Measurements from ENCODE around the gene RBM39. TPM values are rescaled to one million over a fixed set of nuclear protein-coding genes. Genes with fewer than 3 reads are reported as not detected.

The RBM39 gene
- total and polyA plus RNA-seq, 9 of the 15 experiments (the other 6 are each of a cell fraction or from before 2014, with no cell fraction given): 143 to 319 (median 228) TPM

DNA sequence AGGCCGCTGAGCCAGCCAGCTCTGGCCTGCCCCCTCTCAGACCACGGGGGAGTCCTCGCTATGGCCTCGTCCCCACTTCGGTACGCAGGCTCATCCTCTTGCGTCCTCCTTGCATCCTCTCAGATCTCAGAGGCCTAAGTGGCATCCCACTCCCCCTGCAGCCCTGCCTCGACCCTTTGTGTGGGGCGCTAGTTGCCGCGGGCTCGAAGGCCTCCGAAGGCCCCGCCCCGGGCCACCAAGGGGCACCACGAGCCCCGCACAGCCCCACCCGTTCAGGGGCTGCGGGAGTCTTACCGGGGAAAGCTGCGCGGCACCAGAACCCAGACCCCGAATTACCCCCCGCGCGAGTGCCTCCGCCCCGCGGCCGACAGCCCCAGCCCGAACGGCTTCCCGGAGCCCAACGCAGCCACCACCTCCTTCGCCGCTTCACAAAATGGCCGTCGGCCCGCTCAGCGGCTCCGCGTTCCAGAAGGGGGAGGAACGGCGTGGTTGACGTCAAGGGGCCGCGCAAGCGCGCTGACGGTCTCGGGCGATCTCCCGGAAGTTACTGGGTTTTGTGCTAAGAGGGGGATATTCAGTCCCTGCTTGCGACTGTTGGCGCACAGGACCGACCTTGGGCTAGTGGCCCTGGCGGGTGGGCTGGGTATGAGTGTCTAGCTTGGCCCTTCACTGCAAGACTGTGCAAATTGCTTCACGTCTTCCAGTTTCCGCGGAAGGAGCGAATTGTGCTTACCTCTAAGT is 77.4 kb downstream of the RBM39 start, which contains the start of the genes CPNE1 and RBM12 (continued):
- TF ChIP-seq RBFOX2 (IDR thresholded peaks at IDR 0.05; ENCODE audit: low read depth, low read length) (peak; percentile 100), ZNF589 (CRISPR knock-in tag; IDR thresholded peaks at IDR 0.05; ENCODE audit: low read depth) (peak; percentile 52; the same call in 1 of the 2 replicates), FOXM1 (IDR thresholded peaks at IDR 0.05; ENCODE audit: low read depth) (no peak), FOXM1 (CRISPR knock-in tag; IDR thresholded peaks at IDR 0.05; ENCODE audit: low read depth) (peak; percentile 87; the same call in 1 of the 2 replicates), ZNF785 (CRISPR knock-in tag; IDR thresholded peaks at IDR 0.05) (no peak), GABPA (tag; conservative IDR thresholded peaks at IDR 0.05; ENCODE audit: low read depth) (peak; percentile 75), GATAD2A (IDR thresholded peaks at IDR 0.05) (0 out of 2 replicates have a peak, but pooled peaks have one; percentile 41), TAF9B (IDR thresholded peaks at IDR 0.05; ENCODE audit: partially characterized antibody) (peak; percentile 89), ZNF134 (CRISPR knock-in tag; conservative IDR thresholded peaks at IDR 0.05) (0 out of 2 replicates have a peak, but pooled peaks have one; percentile 6)
- TF ChIP-seq, protein P1, sequence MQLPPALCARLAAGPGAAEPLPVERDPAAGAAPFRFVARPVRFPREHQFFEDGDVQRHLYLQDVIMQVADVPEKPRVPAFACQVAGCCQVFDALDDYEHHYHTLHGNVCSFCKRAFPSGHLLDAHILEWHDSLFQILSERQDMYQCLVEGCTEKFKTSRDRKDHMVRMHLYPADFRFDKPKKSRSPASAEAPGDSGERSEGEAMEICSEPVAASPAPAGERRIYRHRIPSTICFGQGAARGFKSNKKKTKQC (CRISPR knock-in tag; IDR thresholded peaks at IDR 0.05): peak; percentile 55; the same call in 1 of the 2 replicates
- TF ChIP-seq, protein P2, sequence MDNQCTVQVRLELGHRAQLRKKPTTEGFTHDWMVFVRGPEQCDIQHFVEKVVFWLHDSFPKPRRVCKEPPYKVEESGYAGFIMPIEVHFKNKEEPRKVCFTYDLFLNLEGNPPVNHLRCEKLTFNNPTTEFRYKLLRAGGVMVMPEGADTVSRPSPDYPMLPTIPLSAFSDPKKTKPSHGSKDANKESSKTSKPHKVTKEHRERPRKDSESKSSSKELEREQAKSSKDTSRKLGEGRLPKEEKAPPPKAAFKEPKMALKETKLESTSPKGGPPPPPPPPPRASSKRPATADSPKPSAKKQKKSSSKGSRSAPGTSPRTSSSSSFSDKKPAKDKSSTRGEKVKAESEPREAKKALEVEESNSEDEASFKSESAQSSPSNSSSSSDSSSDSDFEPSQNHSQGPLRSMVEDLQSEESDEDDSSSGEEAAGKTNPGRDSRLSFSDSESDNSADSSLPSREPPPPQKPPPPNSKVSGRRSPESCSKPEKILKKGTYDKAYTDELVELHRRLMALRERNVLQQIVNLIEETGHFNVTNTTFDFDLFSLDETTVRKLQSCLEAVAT (IDR thresholded peaks at IDR 0.05): peak in 1 of 2 experiments; percentile 49; a peak in 1 of 4 replicates
- TF ChIP-seq, protein P3, sequence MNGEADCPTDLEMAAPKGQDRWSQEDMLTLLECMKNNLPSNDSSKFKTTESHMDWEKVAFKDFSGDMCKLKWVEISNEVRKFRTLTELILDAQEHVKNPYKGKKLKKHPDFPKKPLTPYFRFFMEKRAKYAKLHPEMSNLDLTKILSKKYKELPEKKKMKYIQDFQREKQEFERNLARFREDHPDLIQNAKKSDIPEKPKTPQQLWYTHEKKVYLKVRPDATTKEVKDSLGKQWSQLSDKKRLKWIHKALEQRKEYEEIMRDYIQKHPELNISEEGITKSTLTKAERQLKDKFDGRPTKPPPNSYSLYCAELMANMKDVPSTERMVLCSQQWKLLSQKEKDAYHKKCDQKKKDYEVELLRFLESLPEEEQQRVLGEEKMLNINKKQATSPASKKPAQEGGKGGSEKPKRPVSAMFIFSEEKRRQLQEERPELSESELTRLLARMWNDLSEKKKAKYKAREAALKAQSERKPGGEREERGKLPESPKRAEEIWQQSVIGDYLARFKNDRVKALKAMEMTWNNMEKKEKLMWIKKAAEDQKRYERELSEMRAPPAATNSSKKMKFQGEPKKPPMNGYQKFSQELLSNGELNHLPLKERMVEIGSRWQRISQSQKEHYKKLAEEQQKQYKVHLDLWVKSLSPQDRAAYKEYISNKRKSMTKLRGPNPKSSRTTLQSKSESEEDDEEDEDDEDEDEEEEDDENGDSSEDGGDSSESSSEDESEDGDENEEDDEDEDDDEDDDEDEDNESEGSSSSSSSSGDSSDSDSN (IDR thresholded peaks at IDR 0.05; ENCODE audit: borderline replicate concordance in 1 of 2, low read depth in 2 of 2, low read length in 2 of 2): peak in 1 of 2 experiments; percentile 76; a peak in 1 of 4 replicates
- TF ChIP-seq, protein P4, sequence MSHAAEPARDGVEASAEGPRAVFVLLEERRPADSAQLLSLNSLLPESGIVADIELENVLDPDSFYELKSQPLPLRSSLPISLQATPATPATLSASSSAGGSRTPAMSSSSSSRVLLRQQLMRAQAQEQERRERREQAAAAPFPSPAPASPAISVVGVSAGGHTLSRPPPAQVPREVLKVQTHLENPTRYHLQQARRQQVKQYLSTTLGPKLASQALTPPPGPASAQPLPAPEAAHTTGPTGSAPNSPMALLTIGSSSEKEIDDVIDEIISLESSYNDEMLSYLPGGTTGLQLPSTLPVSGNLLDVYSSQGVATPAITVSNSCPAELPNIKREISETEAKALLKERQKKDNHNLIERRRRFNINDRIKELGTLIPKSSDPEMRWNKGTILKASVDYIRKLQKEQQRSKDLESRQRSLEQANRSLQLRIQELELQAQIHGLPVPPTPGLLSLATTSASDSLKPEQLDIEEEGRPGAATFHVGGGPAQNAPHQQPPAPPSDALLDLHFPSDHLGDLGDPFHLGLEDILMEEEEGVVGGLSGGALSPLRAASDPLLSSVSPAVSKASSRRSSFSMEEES (CRISPR knock-in tag; IDR thresholded peaks at IDR 0.05): no peak
- TF ChIP-seq, protein P5, sequence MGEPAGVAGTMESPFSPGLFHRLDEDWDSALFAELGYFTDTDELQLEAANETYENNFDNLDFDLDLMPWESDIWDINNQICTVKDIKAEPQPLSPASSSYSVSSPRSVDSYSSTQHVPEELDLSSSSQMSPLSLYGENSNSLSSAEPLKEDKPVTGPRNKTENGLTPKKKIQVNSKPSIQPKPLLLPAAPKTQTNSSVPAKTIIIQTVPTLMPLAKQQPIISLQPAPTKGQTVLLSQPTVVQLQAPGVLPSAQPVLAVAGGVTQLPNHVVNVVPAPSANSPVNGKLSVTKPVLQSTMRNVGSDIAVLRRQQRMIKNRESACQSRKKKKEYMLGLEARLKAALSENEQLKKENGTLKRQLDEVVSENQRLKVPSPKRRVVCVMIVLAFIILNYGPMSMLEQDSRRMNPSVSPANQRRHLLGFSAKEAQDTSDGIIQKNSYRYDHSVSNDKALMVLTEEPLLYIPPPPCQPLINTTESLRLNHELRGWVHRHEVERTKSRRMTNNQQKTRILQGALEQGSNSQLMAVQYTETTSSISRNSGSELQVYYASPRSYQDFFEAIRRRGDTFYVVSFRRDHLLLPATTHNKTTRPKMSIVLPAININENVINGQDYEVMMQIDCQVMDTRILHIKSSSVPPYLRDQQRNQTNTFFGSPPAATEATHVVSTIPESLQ (CRISPR knock-in tag; IDR thresholded peaks at IDR 0.05): peak; percentile 60; the same call in 1 of the 2 replicates
